ENCODE data around the gene RTN4. TPM values are rescaled to one million over a fixed set of nuclear protein-coding genes. Genes with fewer than 3 reads are reported as not detected.
"Not testable (repeated sequence)": the region's sequence is repeated elsewhere in the genome, so short reads cannot be mapped to it uniquely, and the experiment has no call there.

RTN4 gene
- total RNA-seq, 2 experiments from 2014 or later = 84.9 to 85.7 TPM

- CTCF ChIA-PET = no interaction called here
- Histone ChIP-seq H3K4me1 (ENCODE audit: insufficient read depth, low read length) (peaks cover 5% of the 10 kb centered on the region), H3K36me3 (ENCODE audit: insufficient read depth, low read length) (no peaks in the 10 kb centered on the region), H3K4me3 (ENCODE audit: low read length) (no peak overlapping the region), H3K27ac (ENCODE audit: low read depth in 1 of 2, low read length in 2 of 2) (no peak overlapping the region), H3K9me3 (ENCODE audit: control insufficient read depth in 1 of 2, insufficient read depth in 1 of 2, low read length in 2 of 2) (no peaks in the 10 kb centered on the region), H3K27me3 (ENCODE audit: control insufficient read depth in 1 of 2, insufficient read depth in 2 of 2, low read length in 2 of 2) (no peaks in the 10 kb centered on the region)
- peaks cover 17% of the 10 kb centered on the region for H3K4me1 Mint-ChIP-seq (ENCODE audit: low read depth)
- H3K4me3 Mint-ChIP-seq = no peak overlapping the region
- no peaks in the 10 kb centered on the region for H3K9me3 Mint-ChIP-seq
- H3K27me3 Mint-ChIP-seq = no peaks in the 10 kb centered on the region
- no peak for DNase-seq
- no peak for TF ChIP-seq CTCF (IDR thresholded peaks at IDR 0.05)
- H3K27ac Mint-ChIP-seq = no peak overlapping the region
- no peaks in the 10 kb centered on the region for H3K36me3 Mint-ChIP-seq (ENCODE audit: low read depth)
- intact Hi-C loops (cut with DNase I, micrococcal nuclease) = no loop called here
- ATAC-seq (ENCODE audit: poor library complexity) = no peak
- POLR2A ChIA-PET = interaction anchor here (0.7 kb wide), 1 partner anchor 37 kb away, joined by 4 read pairs; no protein-coding TSS in a partner anchor
These were observed 42.2 kb upstream of the RTN4 start for GRCh38 chr2:55092439-55092838.

GRCh38 chr2:55091681-55092080, 41.4 kb upstream of the RTN4 start:
- ATAC-seq (ENCODE audit: poor library complexity); H3K36me3 Mint-ChIP-seq (ENCODE audit: low read depth); H3K27ac Mint-ChIP-seq; H3K9me3 ChIP-seq (ENCODE audit: control insufficient read depth in 1 of 2, insufficient read depth in 1 of 2, low read length in 2 of 2); H3K27ac ChIP-seq (ENCODE audit: low read depth in 1 of 2, low read length in 2 of 2); H3K4me1 ChIP-seq (ENCODE audit: insufficient read depth, low read length); H3K36me3 ChIP-seq (ENCODE audit: insufficient read depth, low read length); H3K9me3 Mint-ChIP-seq; H3K27me3 Mint-ChIP-seq; H3K27me3 ChIP-seq (ENCODE audit: control insufficient read depth in 1 of 2, insufficient read depth in 2 of 2, low read length in 2 of 2); H3K4me3 Mint-ChIP-seq; DNase-seq; CTCF ChIA-PET; intact Hi-C loops (cut with DNase I, micrococcal nuclease); H3K4me3 ChIP-seq (ENCODE audit: low read length): not testable (repeated sequence)
- peaks cover 17% of the 10 kb centered on the region for H3K4me1 Mint-ChIP-seq (ENCODE audit: low read depth)
- POLR2A ChIA-PET = interaction anchor here (0.7 kb wide), 1 partner anchor 36 kb away, joined by 4 read pairs; no protein-coding TSS in a partner anchor

- H3K9me3 Mint-ChIP-seq = no peaks in the 10 kb centered on the region
- intact Hi-C loops (cut with DNase I, micrococcal nuclease) = no loop called here
- H3K27ac Mint-ChIP-seq = no peak overlapping the region
- no peak for TF ChIP-seq CTCF (IDR thresholded peaks at IDR 0.05)
- H3K4me1 Mint-ChIP-seq (ENCODE audit: low read depth) = peaks cover 17% of the 10 kb centered on the region
- ChIA-PET POLR2A (no interaction called here), CTCF (no interaction called here)
- Histone ChIP-seq H3K27ac (ENCODE audit: low read depth in 1 of 2, low read length in 2 of 2) (no peak overlapping the region), H3K4me3 (ENCODE audit: low read length) (no peak overlapping the region), H3K27me3 (ENCODE audit: control insufficient read depth in 1 of 2, insufficient read depth in 2 of 2, low read length in 2 of 2) (no peaks in the 10 kb centered on the region), H3K36me3 (ENCODE audit: insufficient read depth, low read length) (no peaks in the 10 kb centered on the region), H3K4me1 (ENCODE audit: insufficient read depth, low read length) (peaks cover 5% of the 10 kb centered on the region), H3K9me3 (ENCODE audit: control insufficient read depth in 1 of 2, insufficient read depth in 1 of 2, low read length in 2 of 2) (no peaks in the 10 kb centered on the region)
- ATAC-seq (ENCODE audit: poor library complexity) (no peak), DNase-seq (no peak)
- H3K27me3 Mint-ChIP-seq = no peaks in the 10 kb centered on the region
- no peak overlapping the region for H3K4me3 Mint-ChIP-seq
- H3K36me3 Mint-ChIP-seq (ENCODE audit: low read depth) = no peaks in the 10 kb centered on the region
These were observed 40.5 kb upstream of the RTN4 start for GRCh38 chr2:55090702-55091101.

- H3K36me3 Mint-ChIP-seq (ENCODE audit: low read depth) = no peaks in the 10 kb centered on the region
- peaks cover 5% of the 10 kb centered on the region for H3K4me1 ChIP-seq (ENCODE audit: insufficient read depth, low read length)
These were observed 39.5 kb upstream of the RTN4 start for GRCh38 chr2:55089726-55090125.

More at GRCh38 chr2:55089726-55090125, 39.5 kb upstream of the RTN4 start:
- H3K4me3 Mint-ChIP-seq = no peak overlapping the region
- no peak for TF ChIP-seq CTCF (IDR thresholded peaks at IDR 0.05)
- Histone ChIP-seq H3K27ac (ENCODE audit: low read depth in 1 of 2, low read length in 2 of 2) (no peak overlapping the region), H3K27me3 (ENCODE audit: control insufficient read depth in 1 of 2, insufficient read depth in 2 of 2, low read length in 2 of 2) (no peaks in the 10 kb centered on the region), H3K9me3 (ENCODE audit: control insufficient read depth in 1 of 2, insufficient read depth in 1 of 2, low read length in 2 of 2) (no peaks in the 10 kb centered on the region), H3K36me3 (ENCODE audit: insufficient read depth, low read length) (no peaks in the 10 kb centered on the region), H3K4me3 (ENCODE audit: low read length) (no peak overlapping the region)
- H3K9me3 Mint-ChIP-seq = no peaks in the 10 kb centered on the region
- ATAC-seq (ENCODE audit: poor library complexity) (no peak), DNase-seq (no peak)
- CTCF ChIA-PET = no interaction called here
- intact Hi-C loops (cut with DNase I, micrococcal nuclease) = no loop called here
- POLR2A ChIA-PET = no interaction called here
- no peak overlapping the region for H3K27ac Mint-ChIP-seq
- peaks cover 17% of the 10 kb centered on the region for H3K4me1 Mint-ChIP-seq (ENCODE audit: low read depth)
- H3K27me3 Mint-ChIP-seq = no peaks in the 10 kb centered on the region
